ENCODE results near the gene PSMD6.

The PSMD6 gene

DNA sequence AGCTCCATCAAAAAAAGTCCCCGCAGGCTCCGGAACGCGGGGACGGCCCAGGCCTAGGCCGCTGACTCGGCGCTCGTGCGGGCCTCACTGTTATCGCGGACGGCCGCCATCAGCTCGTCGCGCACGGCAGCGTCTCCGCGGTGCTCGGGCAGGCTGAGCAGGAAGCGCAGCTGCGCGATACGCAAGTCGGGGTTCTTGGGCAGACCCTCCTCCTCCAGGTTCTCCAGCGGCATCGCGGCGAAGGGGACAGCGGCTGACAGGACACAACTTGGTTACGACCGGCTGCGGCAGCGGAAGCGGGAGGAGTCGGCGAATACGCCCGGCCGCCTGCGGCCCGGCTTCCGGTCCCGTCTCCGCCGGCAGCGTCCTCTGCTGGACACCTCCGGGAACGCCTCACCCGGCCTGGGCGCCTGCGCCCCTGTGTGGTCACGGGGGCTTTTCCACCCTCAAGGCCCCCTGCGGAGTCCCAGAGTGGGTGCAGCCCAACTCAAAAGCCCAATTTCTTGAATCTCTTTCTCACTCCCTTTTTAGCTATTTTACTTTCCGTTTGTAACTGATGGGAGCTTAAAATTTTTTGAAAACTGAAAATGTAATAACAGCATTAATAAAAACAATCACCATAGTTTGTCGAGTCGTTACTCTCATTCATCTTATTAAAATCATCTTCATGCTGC lies at the start of gene PSMD6:
PSMD6 (minus strand) TSS at position 308 of the 674 bp plus-strand sequence; CDS start at position 233, 75 bp downstream.
- peak; percentile 85 for DNase-seq (ENCODE audit: low read depth)

DNA sequence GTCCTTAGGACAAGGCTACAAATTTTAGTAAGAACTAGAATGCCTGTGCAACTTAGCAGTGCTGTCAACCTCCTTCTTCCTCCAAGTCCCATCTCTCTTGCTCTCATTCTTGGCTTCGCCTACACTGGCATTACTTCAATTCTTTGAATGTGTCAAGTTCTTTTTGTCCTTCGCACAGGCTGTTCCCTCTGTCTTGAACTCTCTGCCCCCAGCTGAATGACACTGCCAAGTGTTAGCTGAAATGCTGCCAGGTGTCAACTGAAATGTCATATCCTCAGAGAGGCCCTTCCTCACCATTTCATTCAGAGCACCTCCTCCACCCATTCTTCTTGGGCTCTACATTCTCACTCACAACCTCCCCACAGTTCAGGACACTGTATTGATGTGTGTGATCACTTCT lies 48.8 kb upstream of the PSMD6 start:
- DNase-seq (ENCODE audit: low read depth) = no peak

DNA sequence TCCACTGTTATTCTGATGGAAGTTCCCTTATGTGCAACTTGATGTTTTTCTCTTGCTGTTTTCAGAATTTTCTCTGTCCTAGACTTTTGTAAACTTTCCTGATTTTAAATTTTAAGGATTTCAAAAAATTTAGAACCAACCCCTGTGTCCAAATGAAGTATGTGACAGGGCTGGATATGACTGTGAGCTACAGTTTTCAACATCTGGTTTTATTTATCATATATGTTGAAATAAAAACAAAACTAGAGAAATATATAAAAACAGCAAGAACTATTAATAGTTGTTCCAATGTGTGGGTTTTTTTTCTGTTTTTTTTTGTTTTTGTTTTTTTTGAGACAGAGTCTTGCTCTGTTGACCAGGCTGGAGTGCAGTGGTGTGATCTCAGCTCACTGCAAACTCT lies 47.4 kb upstream of the PSMD6 start:
- DNase-seq (ENCODE audit: low read depth) = no peak

DNA sequence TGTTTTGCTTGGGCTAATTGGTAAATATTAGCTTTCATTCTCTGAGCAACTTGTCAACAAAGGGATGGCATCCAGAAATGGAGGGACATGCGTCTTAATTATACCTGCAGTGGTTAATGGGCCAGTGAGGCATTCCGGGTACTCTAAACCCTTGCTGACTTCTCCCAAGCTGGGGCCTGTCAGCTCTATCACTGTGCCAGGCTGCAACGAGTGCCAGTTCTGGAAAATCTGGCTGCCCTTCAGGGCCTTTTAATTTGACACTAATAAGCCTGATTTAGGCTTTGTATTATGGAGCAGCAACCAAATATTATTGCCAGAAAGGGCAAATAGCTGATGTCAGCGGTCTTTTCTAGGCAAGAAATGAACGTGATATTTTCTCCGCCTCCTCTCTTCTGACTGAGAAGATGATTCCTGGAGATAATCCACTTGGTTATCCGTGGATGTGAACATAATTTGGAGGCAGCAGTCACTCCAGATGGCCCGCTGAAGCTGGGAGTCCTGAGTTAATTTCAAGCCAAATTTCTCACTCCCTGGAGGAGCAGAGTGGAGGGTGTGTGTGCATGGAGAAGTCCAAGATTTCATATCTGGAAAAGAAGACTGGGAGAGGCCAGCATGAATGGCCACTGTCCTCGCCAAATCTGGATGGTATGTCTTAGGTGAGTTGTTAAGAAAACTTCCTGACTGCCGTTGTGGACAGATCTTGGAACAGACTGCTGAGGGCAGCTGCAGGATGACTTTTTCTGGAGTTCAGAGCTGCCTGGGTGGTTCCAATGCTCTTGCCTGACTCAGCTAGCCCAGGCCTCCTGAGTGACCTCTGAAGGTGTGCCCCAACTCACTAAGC lies 44.4 kb upstream of the PSMD6 start:
- no peak for DNase-seq (ENCODE audit: low read depth)

DNA sequence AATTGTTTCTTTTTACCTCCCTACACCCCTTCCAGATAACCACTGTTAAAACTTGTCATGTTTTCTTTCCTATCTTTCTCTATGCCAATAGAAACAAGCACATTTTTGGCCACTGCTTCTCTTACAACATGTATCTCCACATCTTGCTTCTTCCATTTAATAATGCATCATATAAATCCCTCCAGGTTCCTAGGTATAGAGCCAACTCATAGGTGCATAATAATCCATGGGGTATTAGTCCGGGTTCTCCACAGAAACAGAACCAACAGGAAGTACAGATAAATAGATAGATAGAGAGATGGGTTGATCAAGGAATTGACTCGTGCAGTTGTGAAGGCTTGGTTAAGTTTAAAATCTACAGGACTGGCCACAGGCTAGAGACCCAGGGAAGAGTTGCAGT lies 41.5 kb upstream of the PSMD6 start:
- DNase-seq (ENCODE audit: low read depth) = no peak

DNA sequence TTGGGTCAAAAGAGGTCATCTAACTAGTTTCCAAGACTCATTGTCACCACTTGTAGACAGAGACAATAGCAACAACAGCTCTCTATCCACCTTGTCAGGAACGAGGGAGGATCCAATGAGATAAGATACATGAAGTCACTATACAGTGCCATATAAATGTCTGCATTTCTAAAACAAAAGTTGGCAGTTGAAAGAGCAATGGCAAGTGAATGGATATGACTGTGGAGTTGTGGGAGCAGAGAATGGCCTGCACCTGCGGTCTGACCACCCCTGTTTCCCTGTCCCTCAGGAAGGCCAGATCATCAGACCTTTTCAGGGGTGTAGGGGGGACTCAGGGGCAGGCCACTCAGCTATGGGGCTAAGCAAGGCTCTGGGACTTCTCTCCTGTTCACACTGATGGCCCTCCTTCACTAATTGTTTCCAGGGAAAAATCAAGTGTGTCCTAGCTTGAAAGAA lies 40.7 kb upstream of the PSMD6 start:
- no peak for DNase-seq (ENCODE audit: low read depth)

DNA sequence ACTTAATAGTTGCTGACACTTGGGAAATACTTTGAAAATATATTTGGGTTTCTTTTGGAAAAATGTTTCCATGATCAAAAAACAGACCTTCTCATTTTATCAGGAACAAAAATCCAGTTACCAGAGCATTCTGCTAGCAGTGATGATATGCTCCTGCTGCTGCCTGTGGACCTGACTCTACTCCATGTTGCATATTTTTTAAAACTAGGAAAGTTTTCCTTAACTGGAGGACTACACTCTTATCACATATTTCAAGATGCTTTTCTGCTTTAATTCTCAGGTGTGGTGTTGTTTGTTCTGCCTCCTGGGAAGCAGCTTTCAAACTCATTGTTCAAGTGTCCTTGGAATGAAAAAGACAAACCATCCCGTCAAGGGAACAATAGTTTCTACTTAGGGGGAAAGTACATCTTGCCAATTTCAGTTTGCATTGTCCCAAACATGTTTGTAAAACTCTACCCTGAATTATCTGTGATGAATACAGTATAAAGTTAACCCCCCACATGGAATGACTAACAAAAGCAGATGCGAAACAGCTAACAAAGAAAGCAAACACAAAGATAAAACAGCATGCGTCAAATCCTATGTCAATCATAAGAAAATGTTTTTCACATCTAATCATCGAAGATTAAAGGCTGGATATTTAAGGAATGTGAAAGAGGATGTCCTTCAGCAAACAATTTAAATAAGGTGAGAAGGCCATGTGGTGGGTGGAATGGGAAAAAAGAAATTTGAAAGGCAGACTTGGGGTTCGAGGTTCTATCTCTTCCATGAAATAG lies 40.1 kb upstream of the PSMD6 start:
- DNase-seq (ENCODE audit: low read depth) = no peak

DNA sequence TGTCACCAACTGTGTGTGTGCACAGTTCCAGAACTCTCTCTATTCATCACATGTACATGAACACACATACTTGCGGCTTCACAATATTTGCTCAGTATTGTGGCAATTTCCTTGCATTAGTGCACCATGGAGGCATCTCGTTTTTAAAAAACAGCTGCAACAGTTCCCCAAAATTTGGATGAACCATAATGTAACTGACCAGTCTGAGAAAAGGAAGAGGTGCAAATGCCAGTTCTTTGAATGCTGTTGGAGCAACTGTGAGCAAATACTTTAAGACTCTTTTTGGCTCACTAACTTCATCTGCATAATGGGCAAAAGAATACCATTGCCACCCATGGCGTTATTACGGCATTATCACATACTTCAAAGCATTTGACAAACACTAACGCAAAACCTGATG lies 38.3 kb upstream of the PSMD6 start:
- DNase-seq (ENCODE audit: low read depth) = no peak

DNA sequence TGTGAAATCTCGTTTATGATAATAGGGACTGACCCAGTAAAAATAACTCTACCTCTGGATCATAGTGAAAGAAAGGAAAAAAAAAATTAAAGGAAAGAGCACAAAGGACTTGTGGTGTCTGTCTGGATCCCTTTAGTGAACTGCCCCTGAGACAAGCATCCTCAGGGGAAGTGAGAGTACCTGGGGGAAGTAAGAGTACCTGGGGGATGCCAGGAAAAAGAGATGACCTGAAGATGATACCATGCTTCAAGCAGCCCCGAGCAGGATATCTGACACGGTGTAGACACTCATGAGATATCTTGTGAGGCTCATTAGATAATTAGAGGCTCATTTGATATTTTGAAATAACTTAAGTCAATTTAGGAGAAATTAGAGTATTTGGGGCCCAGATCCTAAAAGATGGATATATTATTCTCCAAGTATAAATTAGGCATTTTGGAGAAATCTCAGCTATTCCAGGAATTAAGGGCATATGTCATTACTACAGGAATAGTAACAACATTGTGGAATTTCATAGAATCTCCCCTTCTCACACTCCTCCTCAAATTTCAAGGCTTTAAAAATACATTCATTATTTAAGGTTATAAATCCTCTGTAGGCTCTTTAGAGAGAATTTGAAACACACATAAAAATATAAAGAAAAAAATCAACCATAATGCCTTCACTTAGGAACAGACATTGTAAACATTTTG lies 36.3 kb upstream of the PSMD6 start:
- DNase-seq (ENCODE audit: low read depth) = no peak

DNA sequence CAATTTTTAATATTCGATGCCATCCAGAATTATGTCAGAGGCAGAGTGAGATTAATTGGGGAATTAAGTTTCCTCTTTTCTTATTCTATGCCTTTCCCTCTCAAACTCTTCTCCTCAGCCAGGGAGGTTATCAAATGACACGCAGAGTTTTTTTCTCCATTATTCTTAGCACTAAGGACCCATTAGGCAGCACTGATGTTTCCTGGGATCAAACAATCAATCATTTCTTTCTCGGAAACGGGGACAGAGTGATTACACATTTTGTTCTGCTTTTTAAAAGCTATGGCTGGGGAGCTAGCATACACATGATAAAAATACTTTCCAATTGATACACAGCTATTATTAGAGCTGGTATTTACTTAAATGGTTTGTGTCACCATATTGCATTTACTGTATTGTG lies 35.3 kb upstream of the PSMD6 start:
- DNase-seq (ENCODE audit: low read depth) = no peak

DNA sequence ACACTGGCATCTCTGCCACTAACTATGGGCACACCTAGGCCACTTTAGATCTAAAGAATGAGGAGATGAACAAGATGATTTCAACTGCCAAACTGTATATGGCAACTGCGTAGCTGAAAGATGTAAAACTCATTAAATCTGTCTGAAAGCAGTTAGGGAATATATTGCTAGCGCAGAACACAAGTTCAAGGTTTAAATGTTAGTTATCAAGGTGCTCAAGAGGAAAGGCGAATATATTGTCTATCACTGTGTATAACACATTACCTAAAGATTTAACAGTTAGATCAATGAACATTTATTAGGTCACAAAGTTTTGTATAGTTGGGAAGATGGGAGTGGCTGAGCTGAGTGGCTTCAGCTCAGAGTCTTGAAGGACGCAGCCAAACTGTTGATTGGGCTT lies 33.9 kb upstream of the PSMD6 start:
- DNase-seq (ENCODE audit: low read depth) = no peak

DNA sequence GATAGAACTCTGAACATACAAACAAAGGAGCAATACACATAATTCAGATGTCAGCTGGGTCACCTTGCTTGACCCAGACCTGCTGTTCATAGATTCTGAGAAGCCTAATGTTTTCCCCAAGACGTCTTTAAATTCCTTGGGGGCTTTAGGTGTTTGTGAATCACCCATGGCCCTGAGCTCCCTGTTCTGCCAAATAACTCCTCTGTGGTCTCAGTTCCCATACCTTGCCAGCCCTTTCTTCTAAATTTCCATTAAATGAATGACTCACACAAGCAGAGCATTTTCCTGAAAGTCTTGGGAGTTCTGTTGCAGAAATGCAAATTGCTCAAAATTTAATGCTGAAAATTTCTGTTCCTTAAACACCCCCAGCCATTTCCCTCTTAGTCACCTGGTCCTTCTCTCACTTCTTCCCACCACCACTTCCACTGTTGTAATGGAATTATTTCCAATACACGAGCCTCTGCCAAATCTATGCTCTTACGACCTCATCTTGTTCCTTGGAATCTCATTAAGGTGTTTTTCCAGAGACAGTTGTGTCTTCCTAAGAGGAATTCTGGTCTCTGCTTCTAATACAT lies 33.4 kb upstream of the PSMD6 start:
- DNase-seq (ENCODE audit: low read depth) = no peak

DNA sequence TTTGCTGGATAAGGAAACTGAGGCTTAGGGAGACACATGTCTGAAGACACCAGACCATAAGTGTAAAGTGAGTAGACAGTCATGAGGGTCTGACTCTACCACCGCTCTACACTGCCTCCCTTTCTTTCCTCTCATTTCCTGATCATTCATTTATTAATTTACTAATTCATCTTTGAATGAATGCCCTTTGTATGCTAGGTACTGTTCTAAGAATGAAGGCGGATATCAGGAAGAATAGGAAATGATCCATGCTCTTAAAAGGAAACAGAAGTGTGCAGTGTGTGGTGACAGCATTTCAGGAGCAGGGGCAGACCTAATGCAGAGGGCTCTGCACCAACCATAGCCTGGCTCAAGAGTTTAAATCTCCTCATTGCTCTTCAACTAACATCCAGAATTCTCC lies 31.8 kb upstream of the PSMD6 start:
- DNase-seq (ENCODE audit: low read depth) = no peak

DNA sequence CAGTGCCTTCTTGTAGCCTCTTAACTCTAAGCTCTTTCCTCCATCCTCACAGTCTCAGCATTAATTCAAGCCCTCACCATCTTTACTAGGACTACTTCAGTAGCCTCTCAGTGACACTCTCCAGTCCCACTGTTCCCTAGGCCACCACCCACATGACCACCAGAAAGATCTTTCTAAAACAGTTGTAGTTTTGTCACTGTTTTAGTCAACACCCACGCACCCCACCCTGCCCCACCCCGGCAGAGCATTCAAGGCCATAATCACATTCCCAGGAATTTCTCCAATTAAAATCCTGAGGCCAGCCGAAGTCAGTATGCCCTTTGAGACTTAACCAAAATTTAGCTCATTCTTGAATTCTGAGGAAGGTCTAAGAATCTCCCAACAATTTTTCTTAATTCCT lies 31.2 kb upstream of the PSMD6 start:
- no peak for DNase-seq (ENCODE audit: low read depth)

DNA sequence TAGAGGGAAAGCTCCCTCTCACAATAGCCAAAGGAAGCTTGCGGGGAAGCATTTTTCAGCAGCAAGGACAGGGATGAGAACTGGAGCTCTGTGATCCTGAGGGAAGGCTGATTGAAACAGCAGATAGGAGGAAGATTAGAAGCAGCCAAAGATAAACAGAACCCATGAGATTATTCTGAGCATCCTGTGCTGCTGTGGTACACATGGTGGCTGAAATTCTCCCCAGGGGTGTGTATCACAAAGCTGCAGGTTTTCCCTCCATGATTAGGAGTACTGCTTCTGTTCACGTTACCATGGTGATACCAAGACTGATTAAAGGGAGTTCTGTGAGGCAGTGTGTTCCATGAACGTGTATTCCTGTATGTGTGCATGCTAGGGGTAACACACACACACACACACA lies 30.3 kb upstream of the PSMD6 start:
- no peak for DNase-seq (ENCODE audit: low read depth)

DNA sequence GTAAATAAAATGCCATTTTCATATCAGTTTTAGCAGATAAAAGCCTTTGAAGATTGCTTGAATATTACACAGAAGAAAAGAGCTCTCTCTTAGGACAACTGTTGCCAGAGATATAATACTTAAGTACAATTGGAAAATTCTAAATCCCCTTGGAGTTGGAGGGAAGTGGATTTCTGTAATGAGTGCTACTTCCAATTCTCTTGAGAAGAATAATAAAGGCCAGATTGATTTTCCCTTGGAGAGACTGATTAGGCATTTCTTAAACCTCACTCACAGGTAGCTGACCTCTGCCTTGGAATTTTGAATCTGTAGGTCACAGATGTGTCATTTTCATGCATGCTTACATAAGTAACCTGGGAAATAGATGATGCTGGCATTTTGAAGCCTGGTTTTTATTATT lies 29.8 kb upstream of the PSMD6 start:
- no peak for DNase-seq (ENCODE audit: low read depth)

DNA sequence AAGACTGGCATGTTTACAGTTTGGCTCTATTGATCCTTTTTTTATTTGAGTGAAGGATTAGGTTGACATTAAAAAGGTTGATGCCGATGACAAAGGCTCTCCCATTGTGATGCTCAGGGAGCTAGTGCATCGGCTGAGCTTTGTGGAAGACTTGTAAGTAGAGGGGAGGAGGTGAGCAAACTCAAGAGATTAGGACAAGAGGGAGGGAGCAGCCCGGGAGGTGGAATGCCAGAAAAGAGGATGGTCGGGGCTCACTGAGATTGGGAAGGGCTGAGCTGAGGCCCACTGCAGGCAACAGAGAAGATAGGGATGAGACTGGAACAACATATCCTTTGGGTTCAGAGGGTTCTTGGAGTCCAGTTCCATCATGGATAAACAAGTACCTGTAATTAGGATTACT lies 26.5 kb upstream of the PSMD6 start:
- no peak for DNase-seq (ENCODE audit: low read depth)

DNA sequence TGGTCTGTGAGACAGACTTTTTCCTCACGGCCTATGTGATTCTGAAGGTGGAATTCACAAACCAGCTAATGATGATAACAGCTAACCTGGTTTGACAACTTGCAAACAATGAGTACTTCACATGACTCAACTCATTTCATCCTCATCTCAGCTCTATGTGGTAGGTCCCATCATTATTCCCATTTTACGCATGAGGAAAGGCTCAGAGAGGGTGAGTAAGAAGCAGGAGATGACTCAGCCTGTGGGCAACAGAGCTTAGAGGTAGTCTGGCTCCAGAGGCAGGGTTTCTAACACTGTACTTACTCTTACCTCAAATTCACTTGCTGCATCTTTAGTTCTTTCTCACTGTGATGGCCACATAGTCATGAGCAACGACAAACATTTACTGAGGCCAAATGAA lies 25.8 kb upstream of the PSMD6 start:
- no peak for DNase-seq (ENCODE audit: low read depth)

DNA sequence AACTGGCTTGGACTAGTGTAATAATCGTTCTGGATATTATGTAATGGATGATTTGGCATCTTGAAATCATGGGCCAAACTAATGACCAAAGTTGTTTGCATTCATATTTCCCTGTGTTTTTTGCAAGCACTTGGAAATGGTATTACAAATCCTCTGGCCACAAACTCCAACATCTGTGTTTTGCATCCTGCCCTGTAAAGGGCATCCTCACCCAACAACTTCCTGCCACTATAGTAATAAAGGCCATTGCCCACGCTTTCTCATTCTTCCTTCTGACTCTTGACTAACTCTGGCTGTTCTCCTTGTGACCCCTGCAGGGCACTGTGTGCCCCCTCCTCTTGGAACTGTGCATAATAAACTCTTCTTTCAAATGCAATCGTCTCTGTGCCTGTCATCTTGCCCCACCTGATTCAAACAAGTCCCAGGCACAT lies 25.4 kb upstream of the PSMD6 start:
- no peak for DNase-seq (ENCODE audit: low read depth)

DNA sequence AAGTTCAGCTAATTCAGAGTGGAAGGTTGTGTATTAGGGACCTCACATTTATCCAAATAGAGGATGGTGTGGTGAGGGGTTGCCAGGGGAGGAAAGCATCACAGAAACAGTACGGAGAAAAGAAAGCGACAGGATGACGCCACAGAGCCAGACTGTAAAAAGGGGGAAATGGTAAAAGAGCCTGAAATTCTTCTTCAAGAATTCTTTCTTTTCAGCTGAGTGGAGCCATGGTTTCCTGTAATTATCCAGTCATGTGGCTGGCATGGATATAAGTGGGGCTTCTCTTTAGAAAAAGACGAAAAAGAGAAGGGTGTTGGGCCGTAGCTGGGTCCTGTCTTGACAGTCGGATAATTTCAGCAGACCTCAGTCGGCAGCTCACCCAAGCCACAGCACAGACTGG lies 24.5 kb upstream of the PSMD6 start:
- no peak for DNase-seq (ENCODE audit: low read depth)

DNA sequence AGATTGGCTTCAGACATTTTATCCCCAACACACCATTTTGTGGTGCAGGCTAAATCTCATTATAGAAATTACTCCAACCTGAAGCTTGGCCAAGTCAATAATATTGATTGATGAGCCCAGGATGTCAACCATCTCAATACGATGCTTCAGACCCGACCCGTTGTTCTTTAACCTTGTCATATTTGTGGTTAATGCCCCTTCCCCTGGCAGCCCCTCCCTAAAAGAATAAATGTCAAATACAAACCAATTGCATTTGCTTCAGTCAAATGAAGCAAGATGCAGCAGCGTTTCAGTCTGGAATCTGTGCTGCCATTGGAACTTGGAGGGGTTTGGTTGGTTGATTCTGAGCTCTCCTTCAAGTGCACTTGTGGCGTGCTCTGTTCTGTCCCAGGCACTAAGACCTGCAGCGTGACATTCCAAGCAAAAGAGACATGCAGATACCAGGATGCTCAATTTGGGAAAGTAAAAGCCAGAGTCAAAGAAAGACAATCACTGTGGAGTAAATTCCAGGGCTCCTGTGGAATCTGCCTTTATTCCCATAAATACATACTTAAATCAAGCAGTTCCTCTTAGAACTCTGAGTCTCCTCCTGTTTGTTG lies 23.8 kb upstream of the PSMD6 start:
- DNase-seq (ENCODE audit: low read depth) = no peak
